Sigmoid colon (tissue), 7 donors: Measurements from ENCODE around the gene SYNRG. TPM values are rescaled to one million over a fixed set of nuclear protein-coding genes. Genes with fewer than 3 reads are reported as not detected.

Experiments used
- DNase-seq: peaks from one replicate; pipeline ENCODE4 v3.0.0-alpha.2; 2019
- H3K27ac ChIP-seq, 4 donors: fragments of 200-600 bp; sonication (generic); one replicate each; pipeline ENCODE4 v1.5.1; 2016 to 2019; ENCODE audit warnings: mild to moderate bottlenecking in 1 of 4
- H3K27me3 ChIP-seq, 3 donors: fragments of 200-600 bp; sonication (generic); one replicate each; pipeline ENCODE4 v1.5.1; 2019; ENCODE audit warnings: mild to moderate bottlenecking in 1 of 3
- H3K36me3 ChIP-seq, 4 donors: fragments of 200-600 bp; sonication (generic); one replicate each; pipeline ENCODE4 v1.5.1; 2016 to 2019
- H3K4me1 ChIP-seq, 4 donors: fragments of 200-600 bp; sonication (generic); one replicate each; pipeline ENCODE4 v1.5.1; 2017 to 2019
- H3K4me3 ChIP-seq, 4 donors: fragments of 200-600 bp; sonication (generic); one replicate each; pipeline ENCODE4 v1.5.1; 2017 to 2019; ENCODE audit warnings: mild to moderate bottlenecking in 2 of 4, moderate library complexity in 1 of 4
- H3K9me3 ChIP-seq, 4 donors: fragments of 200-600 bp in 3 of 4; sonication (generic) in 3 of 4; one replicate each; pipeline versions ENCODE4 v1.5.1 to v1.6.1; 2013 to 2019
- CTCF ChIP-seq, 4 experiments: fragments of 450-650 bp in 3 of 4; fragments of 200-600 bp in 1 of 4; IDR thresholded peaks; one replicate each; pipeline ENCODE4 v1.5.1; 2016 to 2019; ENCODE audit warnings: antibody characterized with exemption in 4 of 4, mild to moderate bottlenecking in 3 of 4, moderate library complexity in 2 of 4
- EP300 ChIP-seq, 4 donors: sonication (generic); formaldehyde crosslinking; IDR thresholded peaks; one replicate each; pipeline ENCODE4 v1.6.1; 2017; ENCODE audit warnings: antibody characterized with exemption in 4 of 4
- POLR2A ChIP-seq, 2 donors: fragments of 450-650 bp; IDR thresholded peaks; one replicate each; pipeline ENCODE4 v1.6.1; 2016; ENCODE audit warnings: antibody characterized with exemption in 2 of 2, mild to moderate bottlenecking in 2 of 2, moderate library complexity in 2 of 2
- POLR2AphosphoS5 ChIP-seq, 4 donors: sonication (generic); formaldehyde crosslinking; IDR thresholded peaks; one replicate each; pipeline ENCODE4 v1.6.1; 2017; ENCODE audit warnings: antibody characterized with exemption in 4 of 4
- WGBS, 2 donors: extraction: QIAGEN DNeasy Blood & Tissue Kit; methylation state at CpG; one replicate each; pipeline ENCODE4 v1.1.7; 2013; 5-methylcytosine and 5-hydroxymethylcytosine counted together
- intact Hi-C: fragments of 100-400 bp; cut with DNase I; formaldehyde crosslinking; loops from one replicate; pipeline ENCODE4 v1.15.1; 2023
- polyA plus RNA-seq, 3 donors: library from polyadenylated mRNA; stranded (reverse); fragments of 200-250 nt; gene quantifications; one replicate each; pipeline ENCODE4 v1.2.3, GENCODE V29; 2013
- total RNA-seq, 4 donors: library from RNA; depleted of rRNA; stranded (reverse); fragments of >200 nt; gene quantifications; one replicate each; pipeline ENCODE4 v1.1.0, GENCODE V29; 2016
- donor health status: healthy with polysubstance abuse.
- donor health status: Bipolar disorder and iron deficiency.
- donor health status: healthy.

Gene SYNRG
- total and polyA plus RNA-seq, 7 donors = 7.4 to 26.0 (median 18.9) TPM

GRCh38 chr17:37521821-37522220, 87.4 kb downstream of the SYNRG start:
- Histone ChIP-seq H3K27me3 (no peaks in the 10 kb centered on the region), H3K36me3 (peaks cover 0 to 68% (median 26%) of the 10 kb centered on the region in 4 donors), H3K27ac (no peak overlapping the region), H3K9me3 (no peaks in the 10 kb centered on the region), H3K4me3 (no peak overlapping the region), H3K4me1 (no peaks in the 10 kb centered on the region)
- DNase-seq = no peak
- 95 to 96% methylated on average over 5 of the region's 5 CpGs for WGBS, 2 donors
- intact Hi-C loops = no loop called here
- no peak for TF ChIP-seq POLR2A (IDR thresholded peaks at IDR 0.05)
- no peak for TF ChIP-seq EP300 (IDR thresholded peaks at IDR 0.05)
- no peak for TF ChIP-seq POLR2AphosphoS5 (IDR thresholded peaks at IDR 0.05)
- TF ChIP-seq CTCF (IDR thresholded peaks at IDR 0.05) = no peak

DNA sequence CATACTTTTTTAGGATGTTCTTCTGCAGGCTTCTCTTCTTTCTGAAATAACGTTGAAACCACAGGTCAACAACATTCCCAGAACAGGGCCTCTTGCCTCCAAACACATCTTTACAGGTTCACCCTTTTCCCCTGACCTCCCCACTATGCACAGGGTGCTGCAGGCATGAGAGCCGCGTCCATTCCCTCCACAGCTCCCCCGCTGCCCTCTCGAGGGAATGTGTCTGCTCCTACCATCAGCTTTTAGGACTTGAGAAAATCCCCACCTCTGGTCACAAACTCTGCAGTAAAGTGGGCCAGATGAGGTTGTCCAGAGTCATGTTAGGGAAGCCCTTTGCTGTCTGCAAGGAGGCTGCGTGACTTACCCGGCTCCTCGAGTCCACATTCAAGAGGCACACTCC, 89.0 kb downstream of the SYNRG start:
- no peaks in the 10 kb centered on the region for H3K9me3 ChIP-seq
- peaks cover 0 to 9% (median 8%) of the 10 kb centered on the region in 4 donors for H3K4me1 ChIP-seq
- no peak for TF ChIP-seq CTCF (IDR thresholded peaks at IDR 0.05)
- TF ChIP-seq POLR2AphosphoS5 (IDR thresholded peaks at IDR 0.05) = no peak
- TF ChIP-seq EP300 (IDR thresholded peaks at IDR 0.05) = no peak
- intact Hi-C loops = no loop called here
- no peaks in the 10 kb centered on the region for H3K27me3 ChIP-seq
- peaks cover 0 to 83% (median 26%) of the 10 kb centered on the region in 4 donors for H3K36me3 ChIP-seq
- no peak overlapping the region for H3K4me3 ChIP-seq
- 88 to 94% methylated on average over 8 of the region's 8 CpGs for WGBS, 2 donors
- no peak for DNase-seq
- no peak overlapping the region for H3K27ac ChIP-seq

DNA sequence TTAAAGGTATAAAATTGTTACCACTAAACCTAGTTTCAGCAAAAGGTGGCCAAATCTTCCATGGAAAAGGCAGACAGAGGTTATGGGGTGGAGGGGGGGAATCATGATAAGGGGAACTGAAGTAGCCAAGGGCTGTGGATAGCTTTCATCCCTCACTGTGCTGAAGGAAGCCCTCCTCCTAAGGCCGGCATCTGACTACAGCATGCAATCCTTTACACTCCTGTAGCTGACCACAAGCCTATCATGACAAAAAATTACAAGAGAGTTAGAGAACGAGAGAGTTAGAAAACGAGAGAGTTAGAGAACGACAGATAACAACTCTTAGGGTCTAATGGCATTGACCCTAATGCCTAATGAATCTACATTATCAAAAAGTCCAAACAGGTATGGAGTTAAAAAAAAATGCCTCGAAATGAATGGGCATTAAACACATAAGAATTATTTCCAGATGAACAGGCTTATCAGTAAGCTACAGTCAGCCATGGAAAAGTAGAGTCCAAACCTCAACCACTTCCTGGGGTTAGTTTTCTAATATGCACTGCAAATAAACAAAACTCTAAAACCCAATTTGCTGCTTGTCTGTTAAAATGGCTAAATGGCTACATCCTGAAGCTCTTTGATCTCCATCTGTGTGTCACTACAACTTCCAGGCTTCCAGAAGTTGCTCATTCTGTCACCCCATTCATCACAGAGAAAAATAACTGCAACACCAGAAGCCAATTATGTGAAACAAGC, 89.8 kb downstream of the SYNRG start:
- Histone ChIP-seq H3K9me3 (no peaks in the 10 kb centered on the region), H3K36me3 (peaks cover 0 to 83% (median 26%) of the 10 kb centered on the region in 4 donors), H3K4me1 (peaks cover 0 to 9% (median 8%) of the 10 kb centered on the region in 4 donors), H3K4me3 (no peak overlapping the region), H3K27me3 (no peaks in the 10 kb centered on the region), H3K27ac (no peak overlapping the region)
- intact Hi-C loops = no loop called here
- 80 to 86% methylated on average over 5 of the region's 5 CpGs for WGBS, 2 donors
- TF ChIP-seq POLR2A (IDR thresholded peaks at IDR 0.05) = no peak
- no peak for TF ChIP-seq EP300 (IDR thresholded peaks at IDR 0.05)
- TF ChIP-seq CTCF (IDR thresholded peaks at IDR 0.05) = no peak
- no peak for TF ChIP-seq POLR2AphosphoS5 (IDR thresholded peaks at IDR 0.05)
- DNase-seq = no peak

DNA sequence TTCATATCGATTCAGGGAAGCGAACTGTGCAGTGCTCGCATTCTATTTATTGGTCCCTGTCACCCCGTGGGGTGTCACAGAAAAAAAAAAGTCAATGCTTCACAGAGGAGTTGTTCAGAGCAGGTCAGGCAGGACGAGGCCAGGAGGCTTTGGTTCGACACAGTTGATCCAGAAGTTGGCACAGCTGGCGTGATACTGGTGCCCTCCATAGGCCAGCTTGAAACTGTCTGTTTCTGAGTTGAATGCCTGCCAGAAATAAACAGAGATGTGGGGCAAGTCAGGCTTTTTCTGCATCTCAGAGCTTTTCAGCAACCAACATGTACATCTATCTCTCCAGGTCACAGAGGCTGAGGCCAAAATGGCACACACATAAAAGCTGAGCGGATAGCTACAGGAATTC, 90.4 kb downstream of the SYNRG start:
- H3K27me3 ChIP-seq = no peaks in the 10 kb centered on the region
- 83 to 89% methylated on average over 8 of the region's 8 CpGs for WGBS, 2 donors
- no peak overlapping the region for H3K27ac ChIP-seq
- intact Hi-C loops = no loop called here
- peaks cover 0 to 9% (median 8%) of the 10 kb centered on the region in 4 donors for H3K4me1 ChIP-seq
- no peak for TF ChIP-seq POLR2A (IDR thresholded peaks at IDR 0.05)
- no peak for TF ChIP-seq EP300 (IDR thresholded peaks at IDR 0.05)
- TF ChIP-seq CTCF (IDR thresholded peaks at IDR 0.05) = no peak
- no peak for TF ChIP-seq POLR2AphosphoS5 (IDR thresholded peaks at IDR 0.05)
- no peaks in the 10 kb centered on the region for H3K9me3 ChIP-seq
- H3K36me3 ChIP-seq = peaks cover 0 to 81% (median 26%) of the 10 kb centered on the region in 4 donors
- no peak for DNase-seq
- no peak overlapping the region for H3K4me3 ChIP-seq
